ENCODE measurements around the gene SHISAL2B. TPM values are rescaled to one million over a fixed set of nuclear protein-coding genes. Genes with fewer than 3 reads are reported as not detected.

The SHISAL2B gene
- total RNA-seq (not detected in 2 replicates), polyA plus RNA-seq (not detected in 2 replicates), polyA minus RNA-seq (not detected in 2 replicates)
- not detected for total RNA-seq (2013)

DNA sequence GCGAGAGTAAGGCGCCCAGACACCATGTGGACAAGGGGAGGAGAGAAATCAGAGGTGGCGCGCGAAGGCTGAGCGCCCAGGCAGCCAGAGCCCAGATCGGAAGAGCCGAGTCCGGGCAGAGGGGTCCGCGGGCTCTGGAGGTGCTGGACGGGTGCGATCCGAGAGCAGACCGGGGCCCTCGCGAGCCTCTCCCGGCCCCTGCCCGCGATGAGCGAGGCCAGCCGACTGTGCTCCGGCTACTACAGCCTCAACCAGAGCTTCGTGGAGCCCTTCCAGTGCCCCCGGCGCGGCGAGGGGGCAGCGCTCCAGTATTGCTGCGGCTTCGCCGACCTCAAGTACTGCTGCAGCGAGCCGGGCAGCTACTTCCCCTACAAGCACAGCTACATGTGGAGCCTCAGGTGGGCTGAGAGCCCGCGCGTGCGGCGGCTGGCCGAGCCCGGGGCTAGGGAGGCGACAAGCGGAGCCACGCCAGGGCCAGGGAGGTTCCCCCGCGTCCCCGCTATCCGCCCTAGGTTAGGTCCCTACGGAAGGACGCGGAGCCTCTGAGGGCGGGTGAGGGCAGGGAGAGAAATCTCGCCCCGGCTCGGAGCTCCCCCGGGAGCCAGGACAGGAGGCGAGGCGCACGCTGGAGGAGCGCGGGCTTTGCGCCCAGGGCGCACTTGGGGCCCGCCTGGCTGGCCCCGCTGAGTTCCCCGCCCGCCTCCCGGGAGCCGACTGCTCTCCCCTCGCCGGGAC lies at the start of gene SHISAL2B:
TSS of gene SHISAL2B (plus strand) at position 87 of the 735 bp plus-strand sequence. CDS start at position 208, 121 bp downstream.
- Histone ChIP-seq H2AFZ (ENCODE audit: insufficient read depth, low read depth, low read length, poor library complexity, severe bottlenecking) (peak within 1 kb of the TSS; percentile 56), H3K79me2 (ENCODE audit: control insufficient read depth, insufficient read depth, low read length) (no peaks in the 10 kb centered on the region), H3K4me2 (replicated peaks; ENCODE audit: low read depth, low read length, poor library complexity, severe bottlenecking) (peak within 1 kb of the TSS; percentile 54), H3K9me3 (ENCODE audit: control extremely low read depth in 1 of 3, control insufficient read depth in 2 of 3, insufficient read depth in 1 of 3, low read length in 2 of 3) (peaks cover 0 to 4% (median 1%) of the 10 kb centered on the region in 3 donors), H4K20me1 (ENCODE audit: control insufficient read depth, insufficient read depth, low read length, poor library complexity, severe bottlenecking) (no peaks in the 10 kb centered on the region), H3K4me1 (ENCODE audit: control insufficient read depth in 2 of 2, insufficient read depth in 2 of 2, low read length in 2 of 2) (peaks cover 6 to 8% of the 10 kb centered on the region in 2 donors), H3K9ac (ENCODE audit: low read length) (no peak within 1 kb of the TSS), H3K27me3 (replicated peaks in 1 of 4; ENCODE audit: control extremely low read depth in 1 of 4, control insufficient read depth in 3 of 4, insufficient read depth in 4 of 4, low read length in 3 of 4) (peaks cover 0 to 22% (median 16%) of the 10 kb centered on the region in 4 experiments), H3K27ac (ENCODE audit: low read length in 2 of 2) (no peak within 1 kb of the TSS), H3K36me3 (replicated peaks in 1 of 2; ENCODE audit: control extremely low read depth in 1 of 2, control insufficient read depth in 1 of 2, extremely low read depth in 1 of 2, insufficient read depth in 2 of 2, low read length in 1 of 2) (no peaks in the 10 kb centered on the region), H3K4me3 (ENCODE audit: control extremely low read depth in 1 of 5, extremely low read depth in 1 of 5, insufficient read depth in 1 of 5, low read depth in 2 of 5, low read length in 4 of 5) (no peak within 1 kb of the TSS)
- intact Hi-C loops (cut with micrococcal nuclease), result no loop called here
- Mint-ChIP-seq H3K9me3 (ENCODE audit: insufficient read depth) (peaks cover 2% of the 10 kb centered on the region), H3K27ac (no peak within 1 kb of the TSS), H3K27me3 (peaks cover 53% of the 10 kb centered on the region), H3K4me1 (peaks cover 7% of the 10 kb centered on the region), H3K4me3 (peak within 1 kb of the TSS; percentile 43)
- ChIA-PET CTCF (no interaction called here), POLR2A (no interaction called here)
- peak; percentile 7 for DNase-seq
- 5% methylated on average over 71 of the region's 71 CpGs for WGBS (ENCODE audit: insufficient coverage)
- ATAC-seq (ENCODE audit: low read depth), result no peak
- TF ChIP-seq, protein P1, sequence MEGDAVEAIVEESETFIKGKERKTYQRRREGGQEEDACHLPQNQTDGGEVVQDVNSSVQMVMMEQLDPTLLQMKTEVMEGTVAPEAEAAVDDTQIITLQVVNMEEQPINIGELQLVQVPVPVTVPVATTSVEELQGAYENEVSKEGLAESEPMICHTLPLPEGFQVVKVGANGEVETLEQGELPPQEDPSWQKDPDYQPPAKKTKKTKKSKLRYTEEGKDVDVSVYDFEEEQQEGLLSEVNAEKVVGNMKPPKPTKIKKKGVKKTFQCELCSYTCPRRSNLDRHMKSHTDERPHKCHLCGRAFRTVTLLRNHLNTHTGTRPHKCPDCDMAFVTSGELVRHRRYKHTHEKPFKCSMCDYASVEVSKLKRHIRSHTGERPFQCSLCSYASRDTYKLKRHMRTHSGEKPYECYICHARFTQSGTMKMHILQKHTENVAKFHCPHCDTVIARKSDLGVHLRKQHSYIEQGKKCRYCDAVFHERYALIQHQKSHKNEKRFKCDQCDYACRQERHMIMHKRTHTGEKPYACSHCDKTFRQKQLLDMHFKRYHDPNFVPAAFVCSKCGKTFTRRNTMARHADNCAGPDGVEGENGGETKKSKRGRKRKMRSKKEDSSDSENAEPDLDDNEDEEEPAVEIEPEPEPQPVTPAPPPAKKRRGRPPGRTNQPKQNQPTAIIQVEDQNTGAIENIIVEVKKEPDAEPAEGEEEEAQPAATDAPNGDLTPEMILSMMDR (IDR thresholded peaks at IDR 0.05), result no peak
- TF ChIP-seq EZH2 (IDR thresholded peaks at IDR 0.05; ENCODE audit: borderline replicate concordance, insufficient read depth, low read depth, low read length, poor library complexity, severe bottlenecking), result no peak

DNA sequence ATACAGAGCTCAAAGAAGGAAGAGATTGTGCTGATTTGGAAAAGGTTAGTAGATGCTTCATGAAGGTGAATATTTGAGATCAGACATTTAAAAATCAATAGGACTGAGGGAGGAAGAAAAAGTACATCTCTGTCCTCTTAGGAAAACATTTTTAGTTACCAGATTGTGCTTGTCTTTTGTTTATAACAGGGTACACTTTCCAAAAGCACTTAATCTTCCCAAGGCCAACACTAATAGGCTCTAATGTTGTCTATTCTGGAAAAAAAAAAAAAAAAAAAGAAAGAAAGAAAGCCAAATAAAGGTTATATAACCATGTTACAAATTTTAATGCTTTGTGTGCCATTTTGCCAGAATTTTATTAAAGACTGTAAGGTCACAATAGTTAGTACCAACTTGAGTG lies 45.5 kb upstream of the SHISAL2B start:
- Mint-ChIP-seq H3K27ac (no peak overlapping the region), H3K9me3 (ENCODE audit: insufficient read depth) (no peaks in the 10 kb centered on the region), H3K4me1 (no peaks in the 10 kb centered on the region), H3K4me3 (no peak overlapping the region), H3K27me3 (peaks cover under 1% of the 10 kb centered on the region)
- no peak for ATAC-seq (ENCODE audit: low read depth)
- H3K4me3 ChIP-seq (ENCODE audit: control extremely low read depth in 1 of 5, extremely low read depth in 1 of 5, insufficient read depth in 1 of 5, low read depth in 2 of 5, low read length in 4 of 5), result no peak overlapping the region
- H3K36me3 ChIP-seq (replicated peaks in 1 of 2; ENCODE audit: control extremely low read depth in 1 of 2, control insufficient read depth in 1 of 2, extremely low read depth in 1 of 2, insufficient read depth in 2 of 2, low read length in 1 of 2), result no peaks in the 10 kb centered on the region
- no peak overlapping the region for H2AFZ ChIP-seq (ENCODE audit: insufficient read depth, low read depth, low read length, poor library complexity, severe bottlenecking)
- no peaks in the 10 kb centered on the region for H3K4me1 ChIP-seq (ENCODE audit: control insufficient read depth in 2 of 2, insufficient read depth in 2 of 2, low read length in 2 of 2)
- H4K20me1 ChIP-seq (ENCODE audit: control insufficient read depth, insufficient read depth, low read length, poor library complexity, severe bottlenecking), result no peaks in the 10 kb centered on the region
- no peak overlapping the region for H3K4me2 ChIP-seq (replicated peaks; ENCODE audit: low read depth, low read length, poor library complexity, severe bottlenecking)
- ChIA-PET CTCF (interaction anchor here (2.2 kb wide), 1 partner anchor 10 kb away, joined by 9 read pairs; no protein-coding TSS in a partner anchor), POLR2A (no interaction called here)
- H3K9ac ChIP-seq (ENCODE audit: low read length), result no peak overlapping the region
- no peaks in the 10 kb centered on the region for H3K9me3 ChIP-seq (ENCODE audit: control extremely low read depth in 1 of 3, control insufficient read depth in 2 of 3, insufficient read depth in 1 of 3, low read length in 2 of 3)
- no peak overlapping the region for H3K27ac ChIP-seq (ENCODE audit: low read length in 2 of 2)
- intact Hi-C loops (cut with micrococcal nuclease), result no loop called here
- no peaks in the 10 kb centered on the region for H3K79me2 ChIP-seq (ENCODE audit: control insufficient read depth, insufficient read depth, low read length)
- H3K27me3 ChIP-seq (replicated peaks in 1 of 4; ENCODE audit: control extremely low read depth in 1 of 4, control insufficient read depth in 3 of 4, insufficient read depth in 4 of 4, low read length in 3 of 4), result no peaks in the 10 kb centered on the region
- no peak for TF ChIP-seq EZH2 (IDR thresholded peaks at IDR 0.05; ENCODE audit: borderline replicate concordance, insufficient read depth, low read depth, low read length, poor library complexity, severe bottlenecking)
- TF ChIP-seq, protein P1 (IDR thresholded peaks at IDR 0.05), result no peak
- no peak for DNase-seq

Data from B cell (primary cell).